WERI-Rb-1 (cell line): ENCODE measurements around the gene EYS.
"Not testable (repeated sequence)": the region's sequence is repeated elsewhere in the genome, so short reads cannot be mapped to it uniquely, and the experiment has no call there.

Experiments
- DNase-seq: peaks from one replicate; pipeline ENCODE4 v3.0.0-alpha.2; 2020
- H3K27ac ChIP-seq: fragments of 250-450 bp; sonication (Bioruptor Pico); 2 replicates; pipeline ENCODE4 v1.5.1; 2020; ENCODE audit warnings: mild to moderate bottlenecking, moderate library complexity
- H3K27me3 ChIP-seq: fragments of 250-450 bp; sonication (Bioruptor Pico); 2 replicates; pipeline ENCODE4 v1.5.1; 2021; ENCODE audit warnings: mild to moderate bottlenecking, low read depth, moderate library complexity; ENCODE audit not compliant: insufficient read depth, severe bottlenecking
- H3K36me3 ChIP-seq: fragments of 250-450 bp; sonication (Bioruptor Pico); 2 replicates; pipeline ENCODE4 v1.5.1; 2020; ENCODE audit warnings: mild to moderate bottlenecking, moderate library complexity
- H3K4me3 ChIP-seq: 2 replicates; pipeline ENCODE4 v1.5.1; 2011; ENCODE audit warnings: low read depth, mild to moderate bottlenecking, control low read depth, low read length
- H3K9me3 ChIP-seq: fragments of 250-450 bp; sonication (Bioruptor Pico); 2 replicates; pipeline ENCODE4 v1.5.1; 2021; ENCODE audit warnings: mild to moderate bottlenecking, moderate library complexity; ENCODE audit not compliant: severe bottlenecking
- CTCF ChIP-seq: IDR thresholded peaks from 2 replicates; pipeline ENCODE4 v1.5.1; 2011; ENCODE audit warnings: low read depth, mild to moderate bottlenecking, control low read depth, inconsistent platforms, low read length

The EYS gene

GRCh38 chr6:65631711-65632110 is 75.3 kb downstream of the EYS start:
- TF ChIP-seq CTCF: no peak
- Histone ChIP-seq H3K9me3 (no peaks in the 10 kb centered on the region), H3K27me3 (no peaks in the 10 kb centered on the region), H3K27ac (no peak overlapping the region), H3K36me3 (peaks cover 10% of the 10 kb centered on the region), H3K4me3 (no peak overlapping the region)
- DNase-seq: no peak

- H3K9me3 ChIP-seq, H3K4me3 ChIP-seq, DNase-seq, H3K27ac ChIP-seq, H3K27me3 ChIP-seq: not testable (repeated sequence)
- H3K36me3 ChIP-seq: peaks cover 26% of the 10 kb centered on the region
Measured at GRCh38 chr6:65627434-65627999, 79.5 kb downstream of the EYS start.

- no peaks in the 10 kb centered on the region for H3K27me3 ChIP-seq
- no peaks in the 10 kb centered on the region for H3K9me3 ChIP-seq
- H3K4me3 ChIP-seq: no peak overlapping the region
- no peak for TF ChIP-seq CTCF
- H3K36me3 ChIP-seq: peaks cover 27% of the 10 kb centered on the region
- no peak overlapping the region for H3K27ac ChIP-seq
- DNase-seq: no peak
Measured at GRCh38 chr6:65627015-65627414, 80.0 kb downstream of the EYS start.

- H3K4me3 ChIP-seq: no peak overlapping the region
- H3K36me3 ChIP-seq: peaks cover 22% of the 10 kb centered on the region
- TF ChIP-seq CTCF: no peak
- DNase-seq: no peak
- H3K27me3 ChIP-seq: no peaks in the 10 kb centered on the region
- no peaks in the 10 kb centered on the region for H3K9me3 ChIP-seq
- H3K27ac ChIP-seq: no peak overlapping the region
Measured at GRCh38 chr6:65623566-65623965, 83.5 kb downstream of the EYS start.

- no peak overlapping the region for H3K27ac ChIP-seq
- H3K9me3 ChIP-seq: no peaks in the 10 kb centered on the region
- TF ChIP-seq CTCF: no peak
- no peaks in the 10 kb centered on the region for H3K36me3 ChIP-seq
- DNase-seq: no peak
- H3K4me3 ChIP-seq: no peak overlapping the region
- H3K27me3 ChIP-seq: no peaks in the 10 kb centered on the region
Measured at GRCh38 chr6:65610746-65611145, 96.3 kb downstream of the EYS start.

GRCh38 chr6:65595540-65595939 is 111.5 kb downstream of the EYS start:
- no peak for TF ChIP-seq CTCF

More at GRCh38 chr6:65595540-65595939, 111.5 kb downstream of the EYS start:
- Histone ChIP-seq H3K36me3 (no peaks in the 10 kb centered on the region), H3K4me3 (no peak overlapping the region), H3K9me3 (peaks cover 2% of the 10 kb centered on the region), H3K27me3 (no peaks in the 10 kb centered on the region), H3K27ac (no peak overlapping the region)
- no peak for DNase-seq
